Measurements from ENCODE around the gene LRP8. TPM values are rescaled to one million over a fixed set of nuclear protein-coding genes. Genes with fewer than 3 reads are reported as not detected.

LRP8 gene
- total and polyA plus RNA-seq, 10 donors = 1.7 to 14.4 (median 5.5) TPM

GRCh38 chr1:53277326-53277725 lies 50.5 kb downstream of the LRP8 start:
- H3K27me3 ChIP-seq (replicated peaks in 1 of 7) = no peaks in the 10 kb centered on the region
- peaks cover 0 to 5% (median 0%) of the 10 kb centered on the region in 6 donors for H3K4me1 ChIP-seq
- DNase-seq = peak; percentile 27
- H3K36me3 ChIP-seq = peaks cover 0 to 54% (median 0%) of the 10 kb centered on the region in 6 donors
- H3K9me3 ChIP-seq = no peaks in the 10 kb centered on the region
- TF ChIP-seq POLR2AphosphoS5 (IDR thresholded peaks at IDR 0.05) (no peak), CTCF (IDR thresholded peaks at IDR 0.05 in 8 of 11, conservative IDR thresholded peaks at IDR 0.05 in 3 of 11) (no peak), POLR2A (IDR thresholded peaks at IDR 0.05) (no peak)
- WGBS, 5 donors = 88 to 99% (median 96%) methylated on average over 5 of the region's 5 CpGs
- intact Hi-C loops (cut with DNase I; ENCODE audit: low total_unique reads) = loop anchor here (5.0 kb wide), 1 partner anchor 480 kb away; no protein-coding TSS in a partner anchor
- H3K27ac ChIP-seq = no peak overlapping the region
- H3K4me3 ChIP-seq = no peak overlapping the region

GRCh38 chr1:53276902-53277281 lies 51.0 kb downstream of the LRP8 start:
- H3K4me3 ChIP-seq = no peak overlapping the region
- peaks cover 0 to 5% (median 0%) of the 10 kb centered on the region in 6 donors for H3K4me1 ChIP-seq
- 92 to 98% (median 95%) methylated on average over 31 to 46 of the region's 46 CpGs for WGBS, 5 donors
- H3K36me3 ChIP-seq = peaks cover 0 to 52% (median 0%) of the 10 kb centered on the region in 6 donors
- peak; percentile 66 for DNase-seq
- H3K27me3 ChIP-seq (replicated peaks in 1 of 7) = no peaks in the 10 kb centered on the region
- H3K9me3 ChIP-seq = no peaks in the 10 kb centered on the region
- H3K27ac ChIP-seq = no peak overlapping the region
- TF ChIP-seq POLR2AphosphoS5 (IDR thresholded peaks at IDR 0.05) = no peak
- no peak for TF ChIP-seq CTCF (IDR thresholded peaks at IDR 0.05 in 8 of 11, conservative IDR thresholded peaks at IDR 0.05 in 3 of 11)
- no peak for TF ChIP-seq POLR2A (IDR thresholded peaks at IDR 0.05)
- intact Hi-C loops (cut with DNase I; ENCODE audit: low total_unique reads) = loop anchor here (5.0 kb wide), 1 partner anchor 480 kb away; no protein-coding TSS in a partner anchor

- intact Hi-C loops (cut with DNase I; ENCODE audit: low total_unique reads) = loop anchor here (5.0 kb wide), 1 partner anchor 481 kb away; no protein-coding TSS in a partner anchor
- TF ChIP-seq POLR2AphosphoS5 (IDR thresholded peaks at IDR 0.05) (no peak), POLR2A (IDR thresholded peaks at IDR 0.05) (no peak), CTCF (IDR thresholded peaks at IDR 0.05 in 8 of 11, conservative IDR thresholded peaks at IDR 0.05 in 3 of 11) (no peak)
- peaks cover 0 to 5% (median 0%) of the 10 kb centered on the region in 6 donors for H3K4me1 ChIP-seq
- H3K27ac ChIP-seq = no peak overlapping the region
- 90 to 94% (median 92%) methylated on average over 26 to 48 of the region's 48 CpGs for WGBS, 5 donors
- DNase-seq = peak; percentile 69
- H3K27me3 ChIP-seq (replicated peaks in 1 of 7) = no peaks in the 10 kb centered on the region
- no peaks in the 10 kb centered on the region for H3K9me3 ChIP-seq
- H3K36me3 ChIP-seq = peaks cover 0 to 55% (median 0%) of the 10 kb centered on the region in 6 donors
- H3K4me3 ChIP-seq = no peak overlapping the region
Observed at GRCh38 chr1:53276153-53276901, 51.5 kb downstream of the LRP8 start.

GRCh38 chr1:53275566-53275965 lies 52.3 kb downstream of the LRP8 start:
- 84 to 94% (median 91%) methylated on average over 2 to 3 of the region's 3 CpGs for WGBS, 5 donors

More at GRCh38 chr1:53275566-53275965, 52.3 kb downstream of the LRP8 start:
- H3K9me3 ChIP-seq = no peaks in the 10 kb centered on the region
- H3K4me3 ChIP-seq = no peak overlapping the region
- H3K4me1 ChIP-seq = peaks cover 0 to 5% (median 0%) of the 10 kb centered on the region in 6 donors
- intact Hi-C loops (cut with DNase I; ENCODE audit: low total_unique reads) = loop anchor here (5.0 kb wide), 1 partner anchor 482 kb away; no protein-coding TSS in a partner anchor
- no peak for TF ChIP-seq CTCF (IDR thresholded peaks at IDR 0.05 in 8 of 11, conservative IDR thresholded peaks at IDR 0.05 in 3 of 11)
- TF ChIP-seq POLR2A (IDR thresholded peaks at IDR 0.05) = no peak
- no peak for TF ChIP-seq POLR2AphosphoS5 (IDR thresholded peaks at IDR 0.05)
- peaks cover 0 to 61% (median 0%) of the 10 kb centered on the region in 6 donors for H3K36me3 ChIP-seq
- no peaks in the 10 kb centered on the region for H3K27me3 ChIP-seq (replicated peaks in 1 of 7)
- H3K27ac ChIP-seq = no peak overlapping the region
- peak; percentile 54 for DNase-seq

All from spleen (tissue), 11 donors.